Measurements from ENCODE around the gene HDC.

HDC gene

GRCh38 chr15:50222181-50222580 lies 43.3 kb downstream of the HDC start:
- 100% methylated on average over 1 of the region's 2 CpGs for WGBS (ENCODE audit: insufficient coverage)
- ChIA-PET POLR2A (no interaction called here), CTCF (no interaction called here)
- Histone ChIP-seq H3K4me1 (ENCODE audit: control extremely low read depth in 1 of 4, control insufficient read depth in 4 of 4, insufficient read depth in 4 of 4, low read length in 3 of 4) (no peaks in the 10 kb centered on the region), H3K9me3 (ENCODE audit: control extremely low read depth in 1 of 5, control insufficient read depth in 4 of 5, insufficient read depth in 2 of 5, low read depth in 1 of 5, low read length in 4 of 5) (no peaks in the 10 kb centered on the region), H3K27me3 (replicated peaks in 2 of 5; ENCODE audit: control insufficient read depth in 4 of 5, insufficient read depth in 5 of 5, low read length in 4 of 5) (no peaks in the 10 kb centered on the region), H3K36me3 (ENCODE audit: control insufficient read depth in 4 of 4, insufficient read depth in 4 of 4, low read length in 3 of 4) (peaks cover 10 to 34% (median 21%) of the 10 kb centered on the region in 4 experiments), H3K4me3 (ENCODE audit: control insufficient read depth in 1 of 7, extremely low read depth in 1 of 7, insufficient read depth in 4 of 7, low read depth in 2 of 7, low read length in 6 of 7) (no peak overlapping the region), H3K27ac (ENCODE audit: insufficient read depth in 1 of 2, low read depth in 1 of 2, low read length in 2 of 2, poor library complexity in 1 of 2, severe bottlenecking in 2 of 2) (no peak overlapping the region)
- no peak for DNase-seq

- Histone ChIP-seq H3K4me1 (ENCODE audit: control extremely low read depth in 1 of 4, control insufficient read depth in 4 of 4, insufficient read depth in 4 of 4, low read length in 3 of 4) (no peaks in the 10 kb centered on the region), H3K9me3 (ENCODE audit: control extremely low read depth in 1 of 5, control insufficient read depth in 4 of 5, insufficient read depth in 2 of 5, low read depth in 1 of 5, low read length in 4 of 5) (no peaks in the 10 kb centered on the region), H3K36me3 (ENCODE audit: control insufficient read depth in 4 of 4, insufficient read depth in 4 of 4, low read length in 3 of 4) (peaks cover 6 to 23% (median 15%) of the 10 kb centered on the region in 4 experiments), H3K27me3 (replicated peaks in 2 of 5; ENCODE audit: control insufficient read depth in 4 of 5, insufficient read depth in 5 of 5, low read length in 4 of 5) (no peaks in the 10 kb centered on the region), H3K4me3 (ENCODE audit: control insufficient read depth in 1 of 7, extremely low read depth in 1 of 7, insufficient read depth in 4 of 7, low read depth in 2 of 7, low read length in 6 of 7) (no peak overlapping the region), H3K27ac (ENCODE audit: insufficient read depth in 1 of 2, low read depth in 1 of 2, low read length in 2 of 2, poor library complexity in 1 of 2, severe bottlenecking in 2 of 2) (no peak overlapping the region)
- DNase-seq = no peak
- WGBS (ENCODE audit: insufficient coverage) = 100% methylated on average over 2 of the region's 2 CpGs
- CTCF ChIA-PET = interaction anchor here (1.2 kb wide), 1 partner anchor 36 kb away, joined by 6 read pairs; no protein-coding TSS in a partner anchor
- POLR2A ChIA-PET = interaction anchor here (0.6 kb wide), 1 partner anchor 14 kb away, joined by 3 read pairs; no protein-coding TSS in a partner anchor
Measured at GRCh38 chr15:50219820-50220219, 45.7 kb downstream of the HDC start.

DNA sequence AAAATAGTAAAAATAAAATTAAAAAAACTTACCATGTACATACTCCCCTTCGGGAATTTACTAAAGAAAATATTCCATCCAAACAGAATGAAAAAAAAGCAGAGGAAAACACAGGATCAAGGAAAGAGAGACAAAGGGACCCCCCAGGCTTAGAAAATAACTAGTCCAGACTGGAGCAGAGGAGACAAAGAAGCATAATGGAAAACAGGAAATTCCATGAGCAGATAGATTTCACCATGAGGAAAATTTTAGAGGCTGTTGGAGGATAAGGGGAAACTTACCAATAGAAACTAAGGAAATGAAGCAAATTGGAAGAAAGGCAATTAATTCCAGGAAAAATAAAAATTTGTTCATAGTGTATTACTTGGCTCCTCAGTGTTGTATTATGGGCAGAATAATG lies 46.8 kb downstream of the HDC start:
- H3K36me3 ChIP-seq (ENCODE audit: control insufficient read depth in 4 of 4, insufficient read depth in 4 of 4, low read length in 3 of 4) = peaks cover 3 to 18% (median 10%) of the 10 kb centered on the region in 4 experiments
- H3K4me3 ChIP-seq (ENCODE audit: control insufficient read depth in 1 of 7, extremely low read depth in 1 of 7, insufficient read depth in 4 of 7, low read depth in 2 of 7, low read length in 6 of 7) = no peak overlapping the region
- no peaks in the 10 kb centered on the region for H3K4me1 ChIP-seq (ENCODE audit: control extremely low read depth in 1 of 4, control insufficient read depth in 4 of 4, insufficient read depth in 4 of 4, low read length in 3 of 4)
- POLR2A ChIA-PET = no interaction called here
- no peak for DNase-seq
- no peaks in the 10 kb centered on the region for H3K9me3 ChIP-seq (ENCODE audit: control extremely low read depth in 1 of 5, control insufficient read depth in 4 of 5, insufficient read depth in 2 of 5, low read depth in 1 of 5, low read length in 4 of 5)
- CTCF ChIA-PET = interaction anchor here (0.9 kb wide), 1 partner anchor 165 kb away, joined by 3 read pairs; no protein-coding TSS in a partner anchor
- no peak overlapping the region for H3K27ac ChIP-seq (ENCODE audit: insufficient read depth in 1 of 2, low read depth in 1 of 2, low read length in 2 of 2, poor library complexity in 1 of 2, severe bottlenecking in 2 of 2)
- WGBS (ENCODE audit: insufficient coverage) = no CpG with 5 or more reads among the region's 1 CpG
- H3K27me3 ChIP-seq (replicated peaks in 2 of 5; ENCODE audit: control insufficient read depth in 4 of 5, insufficient read depth in 5 of 5, low read length in 4 of 5) = no peaks in the 10 kb centered on the region

GRCh38 chr15:50218291-50218690 lies 47.2 kb downstream of the HDC start:
- Histone ChIP-seq H3K4me1 (ENCODE audit: control extremely low read depth in 1 of 4, control insufficient read depth in 4 of 4, insufficient read depth in 4 of 4, low read length in 3 of 4) (no peaks in the 10 kb centered on the region), H3K36me3 (ENCODE audit: control insufficient read depth in 4 of 4, insufficient read depth in 4 of 4, low read length in 3 of 4) (peaks cover 2 to 17% (median 8%) of the 10 kb centered on the region in 4 experiments), H3K4me3 (ENCODE audit: control insufficient read depth in 1 of 7, extremely low read depth in 1 of 7, insufficient read depth in 4 of 7, low read depth in 2 of 7, low read length in 6 of 7) (no peak overlapping the region), H3K9me3 (ENCODE audit: control extremely low read depth in 1 of 5, control insufficient read depth in 4 of 5, insufficient read depth in 2 of 5, low read depth in 1 of 5, low read length in 4 of 5) (no peaks in the 10 kb centered on the region), H3K27ac (ENCODE audit: insufficient read depth in 1 of 2, low read depth in 1 of 2, low read length in 2 of 2, poor library complexity in 1 of 2, severe bottlenecking in 2 of 2) (no peak overlapping the region), H3K27me3 (replicated peaks in 2 of 5; ENCODE audit: control insufficient read depth in 4 of 5, insufficient read depth in 5 of 5, low read length in 4 of 5) (no peaks in the 10 kb centered on the region)
- ChIA-PET POLR2A (no interaction called here), CTCF (no interaction called here)
- 91% methylated on average over 1 of the region's 1 CpG for WGBS (ENCODE audit: insufficient coverage)
- no peak for DNase-seq

GRCh38 chr15:50210462-50211157 lies 54.9 kb downstream of the HDC start:
- H3K27me3 ChIP-seq (replicated peaks in 2 of 5; ENCODE audit: control insufficient read depth in 4 of 5, insufficient read depth in 5 of 5, low read length in 4 of 5) = no peaks in the 10 kb centered on the region
- ChIA-PET CTCF (no interaction called here), POLR2A (no interaction called here)
- peaks cover 0 to 19% (median 11%) of the 10 kb centered on the region in 5 experiments for H3K9me3 ChIP-seq (ENCODE audit: control extremely low read depth in 1 of 5, control insufficient read depth in 4 of 5, insufficient read depth in 2 of 5, low read depth in 1 of 5, low read length in 4 of 5)
- WGBS (ENCODE audit: insufficient coverage) = 98% methylated on average over 8 of the region's 8 CpGs
- no peak for DNase-seq
- no peak overlapping the region for H3K4me3 ChIP-seq (ENCODE audit: control insufficient read depth in 1 of 7, extremely low read depth in 1 of 7, insufficient read depth in 4 of 7, low read depth in 2 of 7, low read length in 6 of 7)
- no peak overlapping the region for H3K27ac ChIP-seq (ENCODE audit: insufficient read depth in 1 of 2, low read depth in 1 of 2, low read length in 2 of 2, poor library complexity in 1 of 2, severe bottlenecking in 2 of 2)
- H3K4me1 ChIP-seq (ENCODE audit: control extremely low read depth in 1 of 4, control insufficient read depth in 4 of 4, insufficient read depth in 4 of 4, low read length in 3 of 4) = peaks cover 0 to 4% (median 0%) of the 10 kb centered on the region in 4 experiments
- peaks cover 2 to 55% (median 43%) of the 10 kb centered on the region in 4 experiments for H3K36me3 ChIP-seq (ENCODE audit: control insufficient read depth in 4 of 4, insufficient read depth in 4 of 4, low read length in 3 of 4)

GRCh38 chr15:50209809-50210208 lies 55.7 kb downstream of the HDC start:
- Histone ChIP-seq H3K4me1 (ENCODE audit: control extremely low read depth in 1 of 4, control insufficient read depth in 4 of 4, insufficient read depth in 4 of 4, low read length in 3 of 4) (peaks cover 0 to 4% (median 0%) of the 10 kb centered on the region in 4 experiments), H3K4me3 (ENCODE audit: control insufficient read depth in 1 of 7, extremely low read depth in 1 of 7, insufficient read depth in 4 of 7, low read depth in 2 of 7, low read length in 6 of 7) (no peak overlapping the region), H3K27me3 (replicated peaks in 2 of 5; ENCODE audit: control insufficient read depth in 4 of 5, insufficient read depth in 5 of 5, low read length in 4 of 5) (no peaks in the 10 kb centered on the region), H3K36me3 (ENCODE audit: control insufficient read depth in 4 of 4, insufficient read depth in 4 of 4, low read length in 3 of 4) (peaks cover 2 to 61% (median 47%) of the 10 kb centered on the region in 4 experiments), H3K27ac (ENCODE audit: insufficient read depth in 1 of 2, low read depth in 1 of 2, low read length in 2 of 2, poor library complexity in 1 of 2, severe bottlenecking in 2 of 2) (no peak overlapping the region), H3K9me3 (ENCODE audit: control extremely low read depth in 1 of 5, control insufficient read depth in 4 of 5, insufficient read depth in 2 of 5, low read depth in 1 of 5, low read length in 4 of 5) (peaks cover 0 to 19% (median 11%) of the 10 kb centered on the region in 5 experiments)
- ChIA-PET CTCF (no interaction called here), POLR2A (no interaction called here)
- DNase-seq = no peak
- 100% methylated on average over 3 of the region's 4 CpGs for WGBS (ENCODE audit: insufficient coverage)

GRCh38 chr15:50206020-50206419 lies 59.5 kb downstream of the HDC start:
- H3K27me3 ChIP-seq (replicated peaks in 2 of 5; ENCODE audit: control insufficient read depth in 4 of 5, insufficient read depth in 5 of 5, low read length in 4 of 5) = no peaks in the 10 kb centered on the region
- H3K27ac ChIP-seq (ENCODE audit: insufficient read depth in 1 of 2, low read depth in 1 of 2, low read length in 2 of 2, poor library complexity in 1 of 2, severe bottlenecking in 2 of 2) = no peak overlapping the region
- H3K4me3 ChIP-seq (ENCODE audit: control insufficient read depth in 1 of 7, extremely low read depth in 1 of 7, insufficient read depth in 4 of 7, low read depth in 2 of 7, low read length in 6 of 7) = no peak overlapping the region
- ChIA-PET CTCF (interaction anchor here (0.8 kb wide), 1 partner anchor 23 kb away, joined by 3 read pairs; no protein-coding TSS in a partner anchor), POLR2A (no interaction called here)
- H3K9me3 ChIP-seq (ENCODE audit: control extremely low read depth in 1 of 5, control insufficient read depth in 4 of 5, insufficient read depth in 2 of 5, low read depth in 1 of 5, low read length in 4 of 5) = peaks cover 0 to 10% (median 4%) of the 10 kb centered on the region in 5 experiments
- H3K36me3 ChIP-seq (ENCODE audit: control insufficient read depth in 4 of 4, insufficient read depth in 4 of 4, low read length in 3 of 4) = peaks cover 5 to 75% (median 57%) of the 10 kb centered on the region in 4 experiments
- peaks cover 0 to 4% (median 0%) of the 10 kb centered on the region in 4 experiments for H3K4me1 ChIP-seq (ENCODE audit: control extremely low read depth in 1 of 4, control insufficient read depth in 4 of 4, insufficient read depth in 4 of 4, low read length in 3 of 4)
- no peak for DNase-seq
- 100% methylated on average over 4 of the region's 5 CpGs for WGBS (ENCODE audit: insufficient coverage)

Data from common myeloid progenitor, CD34-positive (primary cell).